NCI-H1694 treated with DMSO at 0.1 percent for 48 hours (cell line): ENCODE data around the gene RAPGEF1.

Experiments used
- DNase-seq: peaks from one replicate; lab custom pipeline; 2025; lab: John Stamatoyannopoulos, UW

The RAPGEF1 gene

DNA sequence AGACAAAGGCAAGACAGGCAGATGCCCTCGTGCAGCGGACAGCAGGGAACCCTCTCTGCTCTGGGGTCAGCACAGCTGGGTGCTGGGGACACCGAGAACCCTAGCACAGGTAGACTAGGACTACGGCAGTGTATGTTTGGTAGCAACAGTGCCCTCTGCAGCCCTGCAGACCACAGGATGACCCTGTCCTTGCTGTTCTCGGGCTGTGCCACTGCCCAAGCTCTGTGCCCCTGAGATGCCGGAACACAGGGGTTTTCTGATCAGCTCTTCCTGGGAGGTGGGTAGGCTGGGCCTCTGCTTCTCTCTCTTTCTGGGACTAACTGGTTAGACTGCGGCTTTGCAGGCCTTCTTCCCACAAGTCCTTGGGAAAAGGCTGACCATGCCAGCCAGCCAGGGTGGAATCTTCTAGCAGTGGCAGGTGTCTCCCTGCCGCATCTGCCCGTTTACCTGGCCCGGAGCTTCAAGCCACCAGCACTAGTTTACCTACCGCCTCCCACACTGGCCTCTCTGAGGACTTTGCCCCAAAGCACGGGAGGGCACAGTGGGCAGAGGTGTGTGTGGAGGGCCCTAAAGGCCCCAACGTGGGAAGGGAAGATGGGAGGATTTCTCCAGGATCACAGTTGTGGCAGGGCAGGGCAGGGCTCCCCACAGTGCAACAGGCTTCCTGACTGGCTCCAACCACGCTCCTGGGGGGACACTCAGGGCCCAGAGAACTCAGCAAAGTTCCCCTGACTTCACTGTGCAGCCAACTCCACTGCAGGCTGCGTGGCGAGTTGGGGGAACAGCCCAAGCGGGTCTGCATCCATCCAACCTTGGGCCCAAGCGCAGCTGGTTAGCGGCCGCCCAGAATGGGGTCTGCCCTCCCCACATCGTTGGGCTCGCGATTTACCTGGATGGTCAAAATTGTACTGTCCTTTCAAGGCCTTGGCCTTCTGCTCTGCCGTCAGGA is 210.0 kb downstream of the RAPGEF1 start:
- DNase-seq = no peak

DNA sequence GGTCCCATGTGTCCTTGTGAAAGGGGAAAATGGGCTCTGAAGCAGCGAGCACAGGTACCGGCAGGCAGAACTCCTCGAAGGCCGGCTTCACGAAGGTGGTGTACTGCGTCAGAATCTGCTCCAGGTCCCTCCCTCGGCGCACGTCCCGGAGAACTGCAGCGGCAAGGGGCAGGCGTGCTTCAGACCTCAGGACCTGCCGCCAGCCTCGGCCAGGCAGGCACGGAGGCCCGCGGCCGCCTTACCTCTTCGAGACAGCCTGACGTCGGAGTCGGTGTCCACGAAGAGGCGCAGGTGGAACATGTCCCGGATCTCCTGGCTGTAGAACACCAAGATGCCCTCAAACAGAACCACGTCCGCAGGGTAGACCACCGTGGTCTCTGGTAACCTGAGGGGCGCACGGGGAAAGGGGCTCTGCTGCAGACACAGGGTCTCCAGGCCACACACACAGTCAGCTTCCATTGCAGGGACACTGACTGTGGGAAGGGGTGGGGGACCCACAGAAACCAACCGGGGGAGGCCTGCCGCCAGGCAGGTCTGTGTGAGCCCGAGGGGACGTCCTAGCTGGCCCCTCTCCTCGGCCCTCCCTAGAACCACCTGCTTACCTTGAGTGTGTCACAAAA is 210.9 kb downstream of the RAPGEF1 start:
- DNase-seq = no peak

DNA sequence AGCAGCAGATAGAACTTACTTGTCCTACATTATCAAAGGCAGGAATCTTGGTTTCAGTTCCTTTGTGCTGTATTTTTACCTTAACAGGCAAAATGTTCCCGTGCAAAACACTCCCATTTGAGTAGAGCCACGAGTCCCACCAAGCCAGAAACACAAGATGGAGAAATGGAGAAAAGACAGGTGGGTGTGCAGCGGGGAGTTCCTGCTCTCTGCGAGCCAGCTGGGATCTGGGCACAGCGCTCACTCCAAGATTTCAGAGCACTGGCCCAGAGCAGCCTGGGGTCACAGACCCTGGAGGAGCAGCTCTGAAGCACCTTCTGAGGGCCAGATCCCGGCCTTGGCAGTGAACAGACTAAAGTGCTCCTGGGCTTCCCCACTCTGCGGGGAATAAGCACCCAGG is 211.7 kb downstream of the RAPGEF1 start:
- no peak for DNase-seq
